HEK293T (cell line): Measurements from ENCODE around the gene CORO6.

Experiments
- BHLHE40 ChIP-seq: fragments of 450-650 bp; IDR thresholded peaks from 2 replicates; pipeline ENCODE4 v1.6.1; 2016; ENCODE audit warnings: mild to moderate bottlenecking, moderate library complexity, borderline replicate concordance
- HDGF ChIP-seq: fragments of 450-650 bp; IDR thresholded peaks from 2 replicates; pipeline ENCODE4 v1.6.1; 2017; ENCODE audit warnings: antibody characterized with exemption, borderline replicate concordance
- LEF1 ChIP-seq: fragments of 450-650 bp; IDR thresholded peaks from 2 replicates; pipeline ENCODE4 v1.6.1; 2017; ENCODE audit warnings: mild to moderate bottlenecking, borderline replicate concordance
- NFRKB ChIP-seq: fragments of 450-650 bp; IDR thresholded peaks from 2 replicates; pipeline ENCODE4 v1.6.1; 2016; ENCODE audit warnings: mild to moderate bottlenecking, moderate library complexity
- TARDBP ChIP-seq: fragments of 450-650 bp; IDR thresholded peaks from 2 replicates; pipeline ENCODE4 v1.6.1; 2016

DNA sequence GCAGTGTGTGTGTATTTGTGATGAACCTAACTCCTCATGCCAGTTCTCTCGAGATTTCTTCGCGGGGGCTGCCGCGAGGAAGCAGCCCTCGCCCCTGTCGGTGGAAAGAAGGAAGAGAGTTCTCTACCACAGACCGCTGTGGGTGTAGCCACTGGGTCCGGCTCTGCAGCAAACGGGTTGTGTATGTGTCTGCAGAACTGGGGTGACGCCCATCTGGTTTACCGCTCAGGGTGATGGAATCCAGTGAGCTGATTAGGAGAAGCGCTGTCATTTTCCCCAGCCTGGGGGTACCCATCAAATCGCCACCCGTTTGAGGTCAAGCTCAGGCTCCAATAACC, 7.7 kb downstream of the CORO6 start:
- TF ChIP-seq HDGF (no peak), NFRKB (no peak), TARDBP (no peak), BHLHE40 (no peak), LEF1 (no peak)
